Body of pancreas (tissue), 4 donors: ENCODE data around the gene ZNF432.

ENCODE experiments used
- CTCF ChIP-seq, 7 experiments: fragments of 450-650 bp in 4 of 7; fragments of 200-600 bp in 3 of 7; sonication (generic) in 3 of 7; IDR thresholded peaks; one replicate each; pipeline ENCODE4 v1.5.1; 2016 to 2019; ENCODE audit warnings: antibody characterized with exemption in 7 of 7
- POLR2A ChIP-seq, 3 donors: fragments of 450-650 bp; IDR thresholded peaks; one replicate each; pipeline ENCODE4 v1.6.1; 2016; ENCODE audit warnings: antibody characterized with exemption in 3 of 3, mild to moderate bottlenecking in 2 of 3

- TF ChIP-seq CTCF (IDR thresholded peaks at IDR 0.05) (no peak), POLR2A (IDR thresholded peaks at IDR 0.05) (no peak)
These were observed 21.0 kb upstream of the ZNF432 start for GRCh38 chr19:52069653-52070052.
